ENCODE results near the gene HLA-DMB. TPM values are rescaled to one million over a fixed set of nuclear protein-coding genes. Genes with fewer than 3 reads are reported as not detected.

The HLA-DMB gene
- total RNA-seq: 1.1 and 1.8 TPM in 2 replicates
- long read RNA-seq, partial matches to known transcripts: 0 of 1 reads
- long read RNA-seq, other reads (novel, unspliced or antisense): 1 of 1 reads

DNA sequence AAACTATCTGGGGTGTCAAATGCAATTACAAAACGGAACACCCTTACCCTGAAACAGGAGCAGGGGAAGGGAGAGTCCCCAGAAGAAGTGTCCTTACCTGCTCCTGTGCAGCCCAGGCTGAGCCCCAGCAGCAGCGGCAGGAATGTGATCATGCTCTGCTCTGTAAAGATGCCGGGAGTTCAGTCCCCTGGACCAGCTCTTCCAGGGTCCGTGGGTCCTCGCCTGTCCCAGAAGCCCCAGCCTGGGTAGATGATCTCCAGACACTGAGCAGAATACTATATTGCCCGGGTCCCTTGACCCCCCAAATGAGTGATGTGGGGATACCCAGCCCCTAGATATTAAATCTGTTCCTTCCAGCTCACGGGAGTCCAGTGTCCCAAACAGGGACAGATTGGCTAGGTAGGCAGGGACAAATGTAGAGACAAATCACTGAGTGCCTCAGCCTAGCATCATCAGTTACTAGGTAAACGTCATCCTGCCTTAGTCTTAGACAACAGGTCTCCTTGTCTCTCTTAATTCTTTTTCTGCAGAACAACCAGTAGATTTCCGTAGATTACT lies at the start of gene HLA-DMB:
Gene HLA-DMB, minus strand, starts transcription at position 373 of the 558 bp plus-strand sequence. Its CDS starts 221 bp downstream, at position 152.
- TF ChIP-seq, protein P1, sequence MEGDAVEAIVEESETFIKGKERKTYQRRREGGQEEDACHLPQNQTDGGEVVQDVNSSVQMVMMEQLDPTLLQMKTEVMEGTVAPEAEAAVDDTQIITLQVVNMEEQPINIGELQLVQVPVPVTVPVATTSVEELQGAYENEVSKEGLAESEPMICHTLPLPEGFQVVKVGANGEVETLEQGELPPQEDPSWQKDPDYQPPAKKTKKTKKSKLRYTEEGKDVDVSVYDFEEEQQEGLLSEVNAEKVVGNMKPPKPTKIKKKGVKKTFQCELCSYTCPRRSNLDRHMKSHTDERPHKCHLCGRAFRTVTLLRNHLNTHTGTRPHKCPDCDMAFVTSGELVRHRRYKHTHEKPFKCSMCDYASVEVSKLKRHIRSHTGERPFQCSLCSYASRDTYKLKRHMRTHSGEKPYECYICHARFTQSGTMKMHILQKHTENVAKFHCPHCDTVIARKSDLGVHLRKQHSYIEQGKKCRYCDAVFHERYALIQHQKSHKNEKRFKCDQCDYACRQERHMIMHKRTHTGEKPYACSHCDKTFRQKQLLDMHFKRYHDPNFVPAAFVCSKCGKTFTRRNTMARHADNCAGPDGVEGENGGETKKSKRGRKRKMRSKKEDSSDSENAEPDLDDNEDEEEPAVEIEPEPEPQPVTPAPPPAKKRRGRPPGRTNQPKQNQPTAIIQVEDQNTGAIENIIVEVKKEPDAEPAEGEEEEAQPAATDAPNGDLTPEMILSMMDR (IDR thresholded peaks at IDR 0.05; ENCODE audit: unreplicated experiment): no peak
- H3K27ac Mint-ChIP-seq: peak within 1 kb of the TSS; percentile 65
- peaks cover 3% of the 10 kb centered on the region for H3K9me3 Mint-ChIP-seq (ENCODE audit: low read depth)
- DNase-seq (ENCODE audit: low spot score, unreplicated experiment): no peak
- no peaks in the 10 kb centered on the region for H3K36me3 Mint-ChIP-seq (ENCODE audit: insufficient read depth)
- peak within 1 kb of the TSS; percentile 60 for H3K4me3 Mint-ChIP-seq (ENCODE audit: low read depth)
- peaks cover 1% of the 10 kb centered on the region for H3K4me1 Mint-ChIP-seq (ENCODE audit: low read depth)
- H3K27me3 Mint-ChIP-seq: peaks cover 39% of the 10 kb centered on the region

DNA sequence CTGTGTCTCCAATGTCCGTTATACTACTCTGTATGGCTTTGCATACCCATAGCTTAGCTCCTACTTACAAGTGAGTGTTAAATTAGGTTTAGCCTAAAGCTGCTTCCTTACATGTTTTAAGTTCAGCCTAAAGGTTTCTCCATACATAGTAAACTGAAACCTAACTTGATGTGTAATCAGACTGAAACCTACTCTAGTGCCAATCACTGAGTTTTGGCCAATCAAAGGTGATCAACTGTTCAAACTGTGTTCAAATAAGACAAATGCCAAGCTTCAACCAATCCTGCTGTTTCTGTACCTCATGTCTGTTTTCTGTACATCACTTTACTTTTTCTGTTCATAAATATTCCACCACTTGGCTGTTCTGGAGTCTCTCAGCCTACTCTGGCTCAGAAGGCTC lies 48.5 kb upstream of the HLA-DMB start:
- H3K9me3 Mint-ChIP-seq (ENCODE audit: low read depth): peaks cover 8% of the 10 kb centered on the region
- H3K4me3 Mint-ChIP-seq (ENCODE audit: low read depth): no peak overlapping the region
- H3K36me3 Mint-ChIP-seq (ENCODE audit: insufficient read depth): no peaks in the 10 kb centered on the region
- no peak overlapping the region for H3K27ac Mint-ChIP-seq
- no peak for DNase-seq (ENCODE audit: low spot score, unreplicated experiment)
- TF ChIP-seq, protein P1 (IDR thresholded peaks at IDR 0.05; ENCODE audit: unreplicated experiment): no peak
- H3K27me3 Mint-ChIP-seq: peaks cover 33% of the 10 kb centered on the region
- peaks cover 12% of the 10 kb centered on the region for H3K4me1 Mint-ChIP-seq (ENCODE audit: low read depth)

DNA sequence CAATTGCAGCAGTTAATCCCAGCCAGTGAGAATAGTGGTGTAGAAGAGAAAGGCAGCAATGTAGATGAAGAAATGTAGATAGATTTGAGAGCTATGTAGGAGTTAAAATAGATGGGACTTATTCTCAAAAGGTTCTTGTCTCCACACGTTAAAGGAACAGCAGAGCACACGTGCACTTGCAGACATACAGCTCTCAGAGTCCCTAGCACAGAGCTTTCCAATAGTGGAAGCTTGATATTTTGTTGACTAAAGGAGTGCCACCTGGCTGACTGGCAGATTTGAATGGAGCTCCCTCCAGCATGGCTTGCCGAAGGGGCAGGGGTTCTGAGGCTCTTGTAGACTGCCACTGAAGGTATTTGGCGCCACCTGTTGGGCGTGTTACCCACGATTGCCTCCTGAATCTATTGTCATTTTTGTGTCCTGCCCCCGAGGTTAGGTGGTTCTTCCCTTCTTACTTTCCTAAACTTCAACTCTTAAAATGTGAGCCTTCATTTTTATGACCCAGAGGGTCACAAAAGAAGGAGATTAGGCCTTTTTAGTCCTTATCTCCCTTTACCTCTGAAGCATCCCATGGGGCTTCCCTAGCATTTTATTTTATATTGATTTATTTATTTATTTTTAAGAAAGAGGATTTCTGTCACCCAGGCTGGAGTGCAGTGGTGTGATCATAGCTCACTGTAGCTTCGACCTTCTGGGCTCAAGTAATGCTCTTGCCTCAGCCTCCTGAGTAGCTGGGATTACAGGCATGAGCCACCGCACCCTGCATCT lies 44.0 kb upstream of the HLA-DMB start:
- Mint-ChIP-seq H3K27ac (no peak overlapping the region), H3K36me3 (ENCODE audit: insufficient read depth) (peaks cover 19% of the 10 kb centered on the region), H3K27me3 (peaks cover 30% of the 10 kb centered on the region), H3K9me3 (ENCODE audit: low read depth) (no peaks in the 10 kb centered on the region), H3K4me1 (ENCODE audit: low read depth) (peaks cover 40% of the 10 kb centered on the region), H3K4me3 (ENCODE audit: low read depth) (no peak overlapping the region)
- DNase-seq (ENCODE audit: low spot score, unreplicated experiment): peak; percentile 70
- TF ChIP-seq, protein P1 (IDR thresholded peaks at IDR 0.05; ENCODE audit: unreplicated experiment): peak; percentile 90

DNA sequence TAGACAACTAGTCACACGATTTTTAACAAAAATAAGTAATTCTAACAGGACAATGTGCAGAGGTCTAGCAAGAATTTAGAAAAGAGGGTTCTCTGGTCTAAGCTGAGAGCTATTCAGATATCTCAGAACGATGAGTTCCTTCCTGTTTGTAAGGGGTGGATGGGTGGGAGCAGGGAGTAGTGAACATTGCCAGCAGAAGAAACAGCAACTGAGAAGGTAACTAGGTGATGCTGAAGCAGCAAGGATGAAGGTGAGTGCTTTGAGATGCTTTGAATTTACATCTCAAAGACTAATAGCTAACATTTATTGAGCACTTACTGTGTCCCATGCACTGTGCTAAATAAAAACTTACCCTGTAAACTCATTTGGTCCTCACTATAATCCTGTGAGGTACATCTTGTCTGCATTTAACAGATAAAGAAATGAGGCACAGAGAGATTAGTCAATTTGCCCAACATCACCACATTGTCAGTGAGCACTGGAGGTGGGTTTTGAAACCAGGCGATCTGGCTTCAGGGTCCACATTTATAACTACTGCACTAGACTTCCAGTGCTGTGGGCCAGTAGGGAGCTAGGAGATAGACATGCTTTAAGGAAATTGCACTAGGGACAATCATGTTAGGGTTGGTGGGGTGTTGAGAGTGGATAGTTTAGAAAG lies 43.3 kb upstream of the HLA-DMB start:
- Mint-ChIP-seq H3K9me3 (ENCODE audit: low read depth) (no peaks in the 10 kb centered on the region), H3K27me3 (peaks cover 30% of the 10 kb centered on the region), H3K4me1 (ENCODE audit: low read depth) (peaks cover 42% of the 10 kb centered on the region), H3K4me3 (ENCODE audit: low read depth) (no peak overlapping the region), H3K27ac (peak overlapping the region; percentile 47), H3K36me3 (ENCODE audit: insufficient read depth) (peaks cover 26% of the 10 kb centered on the region)
- TF ChIP-seq, protein P1 (IDR thresholded peaks at IDR 0.05; ENCODE audit: unreplicated experiment): no peak
- DNase-seq (ENCODE audit: low spot score, unreplicated experiment): no peak

DNA sequence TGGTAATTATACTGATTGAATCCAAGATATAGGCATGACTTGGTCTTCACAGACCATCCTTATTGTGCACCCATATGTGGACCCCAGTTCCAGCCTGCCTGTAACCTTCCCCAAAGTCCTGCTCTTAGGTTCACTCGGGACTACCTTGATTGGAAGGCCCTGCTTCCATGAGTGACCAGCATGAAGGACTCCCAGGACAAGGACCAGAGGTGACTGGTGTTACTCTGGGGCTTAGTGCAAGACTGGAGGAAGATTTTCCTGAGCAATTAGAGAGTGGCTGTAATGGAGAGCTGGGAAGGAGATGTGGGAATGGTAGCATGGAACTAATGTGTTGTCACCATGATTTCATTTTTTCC lies 42.6 kb upstream of the HLA-DMB start:
- no peak overlapping the region for H3K4me3 Mint-ChIP-seq (ENCODE audit: low read depth)

More for the DNA sequence above, 42.6 kb upstream of the HLA-DMB start:
- Mint-ChIP-seq H3K27me3 (peaks cover 29% of the 10 kb centered on the region), H3K36me3 (ENCODE audit: insufficient read depth) (peaks cover 29% of the 10 kb centered on the region), H3K27ac (no peak overlapping the region), H3K4me1 (ENCODE audit: low read depth) (peaks cover 44% of the 10 kb centered on the region), H3K9me3 (ENCODE audit: low read depth) (no peaks in the 10 kb centered on the region)
- no peak for DNase-seq (ENCODE audit: low spot score, unreplicated experiment)
- TF ChIP-seq, protein P1 (IDR thresholded peaks at IDR 0.05; ENCODE audit: unreplicated experiment): no peak
